Naive B cell (primary cell): ENCODE results near the gene TMEM201. TPM values are rescaled to one million over a fixed set of nuclear protein-coding genes. Genes with fewer than 3 reads are reported as not detected.

Experiments used
- ATAC-seq, 2 donors: fragments of 150-1000 bp; cut with Tn5 transposase; 2 replicates each; pipeline ENCODE4 v1.10.0; 2021; ENCODE audit warnings: low read depth in 2 of 2, mild to moderate bottlenecking in 2 of 2, moderate library complexity in 2 of 2
- DNase-seq: peaks from one replicate; pipeline ENCODE4 v3.0.0; 2022
- H3K27ac Mint-ChIP-seq, 6 donors: one replicate each; pipeline ENCODE4 v1.8.0; 2020 to 2022; ENCODE audit warnings: mild to moderate bottlenecking in 6 of 6, mixed read lengths in 6 of 6, moderate library complexity in 5 of 6, inconsistent platforms in 2 of 6
- H3K27me3 Mint-ChIP-seq, 3 donors: one replicate each; pipeline ENCODE4 v1.8.0; 2021 to 2022; ENCODE audit warnings: mixed read lengths in 3 of 3, mild to moderate bottlenecking in 1 of 3
- H3K36me3 Mint-ChIP-seq, 2 donors: one replicate each; pipeline ENCODE4 v1.8.0; 2020 to 2022; ENCODE audit warnings: mixed read lengths in 2 of 2, inconsistent platforms in 1 of 2, mild to moderate bottlenecking in 1 of 2
- H3K4me1 Mint-ChIP-seq, 3 donors: one replicate each; pipeline ENCODE4 v1.8.0; 2020 to 2022; ENCODE audit warnings: mixed read lengths in 3 of 3, inconsistent platforms in 1 of 3, mild to moderate bottlenecking in 1 of 3, moderate library complexity in 1 of 3
- H3K4me3 Mint-ChIP-seq, 8 donors: one replicate each; pipeline ENCODE4 v1.8.0; 2020 to 2022; ENCODE audit warnings: mild to moderate bottlenecking in 8 of 8, mixed read lengths in 8 of 8, moderate library complexity in 8 of 8, inconsistent platforms in 2 of 8
- H3K9me3 Mint-ChIP-seq, 7 donors: one replicate each; pipeline ENCODE4 v1.8.0; 2020 to 2022; ENCODE audit warnings: mixed read lengths in 7 of 7, mild to moderate bottlenecking in 5 of 7, inconsistent platforms in 2 of 7, moderate library complexity in 1 of 7
- polyA plus RNA-seq, 6 donors: library from polyadenylated mRNA; unstranded; fragments of 300-500 nt; fragmentation: Illumina TruSeq; gene quantifications; one replicate each; pipeline ENCODE4 v1.2.3, GENCODE V29; 2021; ENCODE audit warnings: low read depth in 6 of 6

Gene TMEM201
- polyA plus RNA-seq, 6 donors from 2014 or later, result 0.89 to 3.5 (median 1.2) TPM

DNA sequence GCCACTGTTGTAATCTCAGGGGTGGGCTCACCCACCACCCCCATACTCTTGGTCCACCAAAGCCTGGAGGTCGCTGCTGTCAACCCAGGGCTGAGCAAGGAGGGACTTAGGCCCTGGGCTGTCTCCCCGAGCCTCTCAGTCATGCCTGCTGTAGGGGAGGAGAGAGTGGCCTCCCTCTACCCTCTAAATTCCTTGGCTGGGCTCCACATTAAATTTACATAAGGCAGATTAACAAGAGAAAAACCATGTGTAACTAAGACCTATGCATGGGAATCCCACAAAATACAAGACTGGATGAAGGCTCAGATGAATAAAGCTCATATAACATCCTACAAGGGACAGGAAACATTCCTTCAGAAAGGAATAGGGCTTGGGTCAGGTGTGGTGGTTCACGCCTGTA is 61.1 kb downstream of the TMEM201 start:
- no peaks in the 10 kb centered on the region for H3K27me3 Mint-ChIP-seq
- peak overlapping the region; percentile 52 to 100 (median 98) for H3K4me3 Mint-ChIP-seq
- H3K36me3 Mint-ChIP-seq, result no peaks in the 10 kb centered on the region
- ATAC-seq, result no peak
- H3K27ac Mint-ChIP-seq, result peak overlapping the region in 2 of 6 donors; percentile 60 to 80
- peaks cover 38 to 60% (median 59%) of the 10 kb centered on the region in 3 donors for H3K4me1 Mint-ChIP-seq
- H3K9me3 Mint-ChIP-seq, result no peaks in the 10 kb centered on the region
- no peak for DNase-seq

DNA sequence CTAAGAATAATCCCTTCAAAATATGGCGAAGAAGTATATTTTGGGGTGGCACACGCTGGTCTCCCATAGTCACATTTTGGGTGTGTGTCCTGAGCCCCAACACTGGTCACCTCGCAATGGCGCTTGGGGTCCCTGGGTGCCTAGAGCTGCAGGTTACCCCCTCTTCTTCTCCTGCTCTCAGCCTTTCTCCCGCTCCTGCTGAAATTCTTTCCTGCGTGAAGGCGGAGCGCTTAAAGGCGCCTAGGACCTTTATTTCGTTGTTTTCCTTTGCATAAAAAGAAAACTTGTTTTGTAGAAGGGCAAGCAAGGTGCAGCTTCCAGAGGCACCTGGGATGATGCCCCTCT is 62.5 kb downstream of the TMEM201 start:
- ATAC-seq, result no peak
- H3K4me3 Mint-ChIP-seq, result peak overlapping the region; percentile 95 to 100 (median 99)
- no peaks in the 10 kb centered on the region for H3K9me3 Mint-ChIP-seq
- no peak for DNase-seq
- H3K4me1 Mint-ChIP-seq, result peaks cover 45 to 66% (median 62%) of the 10 kb centered on the region in 3 donors
- H3K36me3 Mint-ChIP-seq, result no peaks in the 10 kb centered on the region
- H3K27me3 Mint-ChIP-seq, result no peaks in the 10 kb centered on the region
- H3K27ac Mint-ChIP-seq, result peak overlapping the region; percentile 85 to 99 (median 96)

DNA sequence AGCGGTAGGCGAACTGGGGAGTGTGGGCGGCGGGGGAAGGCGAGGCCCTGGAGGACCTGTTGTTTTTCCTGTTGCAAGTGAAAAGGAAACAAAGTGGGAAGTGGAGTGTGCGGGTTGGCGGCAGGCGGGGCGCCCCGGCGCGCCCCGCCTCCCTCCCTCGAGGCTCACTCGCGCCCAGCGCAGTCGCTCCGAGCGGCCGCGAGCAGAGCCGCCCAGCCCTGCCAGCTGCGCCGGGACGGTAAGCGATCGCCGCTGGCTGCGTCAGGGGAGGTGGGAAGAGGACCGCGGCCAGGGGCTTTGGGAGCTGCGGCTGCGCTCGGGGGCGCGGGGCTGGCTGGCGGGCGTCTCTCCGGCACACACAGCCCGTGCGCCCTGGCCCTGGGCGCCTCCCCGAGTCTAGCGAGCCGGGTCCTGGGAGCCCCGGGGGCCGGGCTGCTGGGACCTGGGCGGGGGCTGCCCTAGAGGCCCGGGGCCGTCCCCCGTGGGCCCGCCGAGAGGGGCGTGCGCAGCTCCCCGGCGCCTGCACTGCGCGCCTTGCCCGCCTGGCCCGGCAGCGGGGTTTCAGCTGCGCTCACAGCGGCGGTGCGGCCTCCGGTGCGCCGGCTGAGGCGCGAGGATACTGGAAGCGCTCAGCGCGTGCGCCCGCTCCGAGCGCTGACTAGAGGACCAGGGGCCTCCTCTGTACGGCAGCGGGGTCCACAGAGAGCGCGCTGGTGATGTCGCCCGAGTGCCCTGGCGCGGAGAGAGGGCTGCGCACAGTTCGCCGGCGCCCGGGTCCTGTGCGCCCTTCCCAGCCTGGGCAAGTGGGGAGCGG is 63.1 kb downstream of the TMEM201 start, which contains the start of gene PIK3CD:
Gene PIK3CD, plus strand, starts transcription at position 167 of the 814 bp plus-strand sequence. CDS start 58,725 bp downstream, outside the sequence.
- H3K27me3 Mint-ChIP-seq, result no peaks in the 10 kb centered on the region
- peak; percentile 44 for ATAC-seq
- peak within 1 kb of the TSS; percentile 96 to 99 (median 98) for H3K27ac Mint-ChIP-seq
- DNase-seq, result peak; percentile 42
- H3K9me3 Mint-ChIP-seq, result no peaks in the 10 kb centered on the region
- peaks cover 44 to 67% (median 65%) of the 10 kb centered on the region in 3 donors for H3K4me1 Mint-ChIP-seq
- H3K36me3 Mint-ChIP-seq, result no peaks in the 10 kb centered on the region
- peak within 1 kb of the TSS; percentile 97 to 100 (median 99) for H3K4me3 Mint-ChIP-seq

DNA sequence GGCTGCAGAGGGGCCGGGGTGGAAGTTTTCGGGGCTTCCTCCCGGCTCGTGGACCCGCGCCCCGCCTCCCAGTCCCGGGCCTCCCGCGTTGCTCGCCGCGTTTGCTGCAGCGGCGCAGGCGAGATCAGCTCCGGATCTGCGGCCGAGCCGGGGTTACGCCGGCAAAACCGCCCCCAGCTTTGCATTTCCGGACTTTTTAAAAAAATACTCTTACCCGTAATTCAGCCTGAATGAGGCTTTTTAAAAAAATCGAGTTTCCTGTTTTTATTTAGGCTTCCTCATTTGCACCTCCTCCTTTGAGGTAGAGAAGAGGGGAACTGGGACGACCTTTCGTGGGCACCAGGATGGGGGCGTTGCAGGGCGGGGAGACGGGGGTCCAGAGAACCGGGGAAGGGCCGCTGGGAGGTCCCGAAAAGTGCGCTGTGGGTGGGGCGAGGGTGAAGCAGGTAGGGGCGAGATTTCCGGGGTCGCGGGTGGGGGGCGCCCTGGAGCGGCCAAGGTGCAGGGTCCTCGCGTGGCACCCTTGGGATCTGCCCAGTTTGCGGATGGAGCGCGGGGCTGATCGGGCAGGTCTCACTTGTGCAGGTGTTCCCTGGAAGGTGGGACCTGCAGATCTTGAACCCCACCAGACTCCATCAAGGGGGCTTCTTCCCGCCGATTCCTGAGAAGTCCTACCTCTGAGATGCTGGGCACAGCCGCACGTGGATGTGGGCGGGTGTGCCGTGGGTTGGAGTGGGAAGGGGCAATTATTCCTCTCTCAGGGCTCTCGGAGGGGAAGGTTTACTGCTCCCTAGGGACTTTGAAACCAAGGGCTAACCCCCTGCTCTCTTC is 63.9 kb downstream of the TMEM201 start:
- Mint-ChIP-seq H3K27ac (peak overlapping the region; percentile 95 to 99 (median 97)), H3K27me3 (no peaks in the 10 kb centered on the region), H3K9me3 (no peaks in the 10 kb centered on the region), H3K36me3 (no peaks in the 10 kb centered on the region), H3K4me3 (peak overlapping the region; percentile 92 to 99 (median 97)), H3K4me1 (peaks cover 53 to 75% (median 73%) of the 10 kb centered on the region in 3 donors)
- ATAC-seq, result peak; percentile 50 to 57
- peak; percentile 86 for DNase-seq

DNA sequence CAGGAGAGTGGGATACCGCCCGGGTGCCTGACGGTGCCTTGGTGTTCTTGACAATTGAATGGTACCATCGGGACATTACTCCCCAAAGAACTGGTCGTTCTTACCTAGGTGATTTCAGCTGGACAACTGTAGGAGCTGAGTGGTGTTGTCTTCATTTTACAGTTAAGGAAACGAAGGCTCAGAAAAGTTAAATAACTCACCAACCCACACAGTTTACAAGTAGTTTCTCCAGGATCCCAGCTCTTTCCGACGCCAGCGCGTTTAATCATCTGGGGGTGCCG is 64.4 kb downstream of the TMEM201 start:
- H3K4me1 Mint-ChIP-seq, result peaks cover 57 to 81% (median 75%) of the 10 kb centered on the region in 3 donors

DNA sequence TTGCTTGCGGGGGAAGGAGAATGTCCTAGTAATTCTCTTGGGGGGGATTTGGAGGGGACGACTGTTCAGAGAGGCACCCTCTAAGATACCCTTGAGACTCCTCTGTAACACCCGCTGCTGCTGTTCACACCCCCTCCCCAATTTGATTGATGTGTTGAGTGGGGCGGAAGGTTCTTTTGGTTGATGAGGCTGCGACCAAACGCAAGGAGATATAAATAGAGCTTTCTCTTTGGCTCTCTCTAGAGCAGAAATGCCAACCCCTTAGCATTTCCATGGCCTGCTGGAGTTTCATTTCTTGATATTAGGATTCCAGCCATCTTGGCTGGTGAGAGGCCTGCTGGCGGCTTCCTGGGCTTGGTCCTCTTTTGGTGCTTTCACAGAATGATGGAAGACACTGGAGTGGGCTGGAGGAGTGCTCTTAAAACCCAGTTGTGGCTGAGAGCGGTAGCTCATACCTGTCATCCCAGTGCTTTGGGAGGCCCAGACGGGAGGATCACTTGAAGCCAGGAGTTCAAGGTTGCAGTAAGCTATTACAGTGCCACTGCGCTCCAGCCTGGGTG is 64.9 kb downstream of the TMEM201 start:
- peaks cover 57 to 82% (median 80%) of the 10 kb centered on the region in 3 donors for H3K4me1 Mint-ChIP-seq
- H3K9me3 Mint-ChIP-seq, result no peaks in the 10 kb centered on the region
- no peaks in the 10 kb centered on the region for H3K27me3 Mint-ChIP-seq
- no peaks in the 10 kb centered on the region for H3K36me3 Mint-ChIP-seq
- peak overlapping the region; percentile 94 to 98 (median 96) for H3K27ac Mint-ChIP-seq
- H3K4me3 Mint-ChIP-seq, result peak overlapping the region; percentile 92 to 99 (median 97)
- DNase-seq (peak; percentile 33), ATAC-seq (no peak)

More for the DNA sequence above, 64.4 kb downstream of the TMEM201 start:
- peak overlapping the region; percentile 92 to 99 (median 97) for H3K4me3 Mint-ChIP-seq
- no peaks in the 10 kb centered on the region for H3K36me3 Mint-ChIP-seq
- H3K27ac Mint-ChIP-seq, result peak overlapping the region; percentile 94 to 98 (median 96)
- ATAC-seq (no peak), DNase-seq (no peak)
- H3K27me3 Mint-ChIP-seq, result no peaks in the 10 kb centered on the region
- no peaks in the 10 kb centered on the region for H3K9me3 Mint-ChIP-seq

DNA sequence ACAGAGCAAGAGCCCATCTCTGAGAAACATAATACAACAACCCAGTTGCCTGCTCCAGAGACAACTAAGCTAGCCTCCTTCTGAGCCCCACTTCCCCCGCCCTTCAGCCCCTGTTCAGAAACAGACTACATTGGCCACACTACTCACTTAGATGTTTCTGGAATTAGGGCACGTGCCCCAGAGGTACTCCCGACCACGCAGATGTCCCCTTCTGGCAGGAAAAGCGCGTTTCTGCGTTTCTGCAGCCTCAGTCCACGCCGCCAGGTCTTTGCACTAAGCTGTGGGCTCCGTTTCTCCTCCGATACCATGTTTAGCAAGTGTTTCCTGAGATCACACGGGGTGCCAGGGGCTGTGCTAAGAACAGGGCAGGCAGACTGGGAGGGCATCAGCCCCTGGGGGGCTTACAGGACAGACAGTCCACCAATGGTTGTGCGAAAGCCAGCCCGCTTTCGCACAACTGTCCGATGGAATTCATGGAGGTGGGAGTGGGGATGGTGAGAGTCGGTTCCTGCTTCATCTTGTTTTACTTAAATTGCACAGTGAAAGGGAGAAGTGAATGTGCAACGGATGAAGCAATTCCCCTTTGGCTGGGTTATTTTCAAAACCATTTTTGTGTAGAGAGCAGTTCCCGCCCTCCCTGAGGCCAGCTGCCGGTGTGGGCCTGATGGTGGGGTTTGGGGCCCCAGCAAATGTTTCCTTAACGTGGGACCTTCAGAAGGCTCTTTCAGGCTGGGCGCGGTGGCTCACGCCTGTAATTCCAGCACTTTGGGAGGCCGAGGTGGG is 65.5 kb downstream of the TMEM201 start:
- Mint-ChIP-seq H3K9me3 (no peaks in the 10 kb centered on the region), H3K27me3 (no peaks in the 10 kb centered on the region), H3K36me3 (no peaks in the 10 kb centered on the region), H3K4me1 (peaks cover 58 to 82% (median 81%) of the 10 kb centered on the region in 3 donors), H3K27ac (peak overlapping the region; percentile 94 to 98 (median 96)), H3K4me3 (peak overlapping the region; percentile 92 to 99 (median 97))
- DNase-seq (peak; percentile 72), ATAC-seq (peak; percentile 39 to 45)

DNA sequence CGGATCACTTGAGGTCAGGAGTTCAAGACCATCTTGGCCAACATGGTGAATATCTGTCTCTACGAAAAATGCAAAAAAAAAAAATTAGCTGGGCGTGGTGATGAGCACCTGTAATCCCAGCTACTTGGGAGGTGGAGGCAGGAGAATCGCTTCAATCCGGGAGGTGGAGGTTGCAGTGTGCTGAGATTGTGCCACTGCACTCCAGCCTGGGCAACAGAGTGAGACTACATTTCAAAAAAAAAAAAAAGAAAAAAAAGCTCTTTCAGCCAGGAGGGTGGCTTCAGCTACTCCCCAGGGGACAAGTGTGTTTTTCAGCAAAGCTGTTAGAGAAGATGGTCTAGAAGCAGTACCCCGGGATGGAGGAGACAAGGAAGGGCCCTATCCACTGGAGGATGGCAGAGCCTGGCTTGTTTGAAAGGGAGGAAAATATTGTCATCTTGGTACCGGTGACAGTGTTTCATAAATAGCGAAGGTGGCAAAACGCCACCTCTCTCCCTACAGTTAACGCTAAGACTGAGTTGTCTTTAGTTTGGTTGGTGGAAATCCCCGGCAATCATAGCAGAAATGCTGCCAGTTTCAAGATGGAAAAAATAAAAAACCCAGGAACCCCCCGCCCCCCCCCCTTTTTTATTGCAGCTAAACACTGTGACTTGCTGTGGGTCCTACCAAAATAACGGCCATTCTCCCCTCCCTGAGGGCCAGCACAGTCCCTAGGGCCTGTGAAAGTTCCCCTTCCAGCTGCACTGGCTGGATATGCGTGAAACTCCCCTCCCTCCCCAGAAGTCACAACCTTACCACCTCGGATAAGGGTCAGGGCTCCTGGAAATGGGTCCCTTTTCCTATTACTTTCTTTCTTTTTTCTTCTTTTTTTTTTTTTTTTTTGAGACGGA is 66.4 kb downstream of the TMEM201 start:
- H3K36me3 Mint-ChIP-seq, result no peaks in the 10 kb centered on the region
- H3K4me3 Mint-ChIP-seq, result peak overlapping the region; percentile 92 to 99 (median 97)
- H3K9me3 Mint-ChIP-seq, result no peaks in the 10 kb centered on the region
- H3K27ac Mint-ChIP-seq, result peak overlapping the region; percentile 94 to 98 (median 96)
- DNase-seq (peak; percentile 69), ATAC-seq (peak; percentile 40 to 41)
- no peaks in the 10 kb centered on the region for H3K27me3 Mint-ChIP-seq
- peaks cover 58 to 85% (median 83%) of the 10 kb centered on the region in 3 donors for H3K4me1 Mint-ChIP-seq

DNA sequence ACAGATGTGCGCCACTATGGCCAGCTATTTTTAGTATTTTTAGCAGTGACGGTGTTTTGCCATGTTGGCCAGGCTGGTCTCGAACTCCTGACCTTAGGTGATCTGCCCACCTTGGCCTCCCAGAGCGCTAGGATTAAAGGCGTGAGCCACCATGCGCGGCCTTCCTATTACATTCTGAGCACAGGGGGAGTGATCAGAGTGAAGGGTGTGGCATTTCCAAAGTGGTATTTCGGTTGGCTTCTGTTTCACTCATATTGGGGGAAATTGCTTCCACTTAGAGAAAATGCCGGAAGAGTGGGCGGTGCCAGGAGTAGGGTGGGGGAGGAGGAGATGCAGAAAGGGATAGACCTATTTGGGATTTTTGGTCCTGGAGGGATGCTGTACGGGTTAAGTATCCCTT is 67.1 kb downstream of the TMEM201 start:
- Mint-ChIP-seq H3K36me3 (peaks cover 0 to 4% of the 10 kb centered on the region in 2 donors), H3K4me1 (peaks cover 59 to 86% (median 83%) of the 10 kb centered on the region in 3 donors), H3K27ac (peak overlapping the region; percentile 66 to 98 (median 96)), H3K27me3 (no peaks in the 10 kb centered on the region), H3K9me3 (no peaks in the 10 kb centered on the region), H3K4me3 (peak overlapping the region; percentile 92 to 99 (median 97))
- ATAC-seq (no peak), DNase-seq (no peak)

DNA sequence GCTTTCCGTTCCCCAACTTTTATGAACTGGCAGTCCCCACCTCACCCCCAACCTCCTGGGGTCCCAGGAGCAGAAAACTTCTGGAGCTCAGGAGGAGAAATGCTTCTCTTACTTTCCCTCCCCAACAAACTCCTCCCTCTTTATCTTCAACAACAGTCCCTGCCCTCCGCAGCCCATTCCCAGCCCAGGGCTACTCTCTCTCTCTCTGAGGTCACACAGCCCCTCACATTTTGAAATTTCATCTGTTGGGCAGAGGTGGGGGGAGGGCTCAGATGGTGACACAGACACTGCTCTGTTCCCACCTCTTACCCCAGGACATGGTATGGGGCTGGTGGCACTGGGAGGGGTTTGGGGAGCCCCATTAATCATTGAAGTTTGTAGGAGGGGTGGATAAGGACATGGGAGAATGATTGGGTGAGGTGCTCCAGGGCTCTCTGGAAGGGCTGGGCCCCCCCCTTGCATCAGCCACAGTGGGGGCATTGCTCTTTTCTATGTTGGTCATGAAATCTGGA is 68.9 kb downstream of the TMEM201 start:
- peaks cover 56 to 94% (median 81%) of the 10 kb centered on the region in 3 donors for H3K4me1 Mint-ChIP-seq
- H3K27ac Mint-ChIP-seq, result peak overlapping the region; percentile 1 to 96 (median 78)
- H3K4me3 Mint-ChIP-seq, result peak overlapping the region; percentile 55 to 99 (median 68)
- peaks cover 0 to 8% of the 10 kb centered on the region in 2 donors for H3K36me3 Mint-ChIP-seq
- ATAC-seq, result no peak
- H3K9me3 Mint-ChIP-seq, result no peaks in the 10 kb centered on the region
- no peaks in the 10 kb centered on the region for H3K27me3 Mint-ChIP-seq
- no peak for DNase-seq

DNA sequence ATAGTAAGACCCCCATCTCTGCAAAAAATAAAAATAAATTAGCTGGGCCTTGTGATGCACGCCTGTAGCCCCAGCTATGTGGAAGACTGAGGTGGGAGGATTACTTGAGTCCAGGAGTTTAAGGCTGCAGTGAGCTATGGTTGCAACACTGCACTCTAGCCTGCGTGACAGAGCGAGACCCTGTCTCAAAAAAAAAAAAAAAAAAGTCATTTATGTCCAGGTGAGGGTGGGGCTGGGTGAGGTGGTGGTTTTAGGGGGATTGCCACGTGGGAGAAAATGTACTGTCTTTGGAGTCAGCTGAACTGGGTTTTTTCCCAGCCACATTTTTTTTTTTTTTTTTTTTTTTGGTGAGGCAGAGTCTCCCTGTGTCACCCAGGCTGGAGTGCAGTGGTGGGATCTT is 69.5 kb downstream of the TMEM201 start:
- H3K36me3 Mint-ChIP-seq, result peaks cover 0 to 8% of the 10 kb centered on the region in 2 donors
- no peak for ATAC-seq
- H3K4me3 Mint-ChIP-seq, result peak overlapping the region in 4 of 8 donors; percentile 55 to 99 (median 73)

More for the DNA sequence above, 69.5 kb downstream of the TMEM201 start:
- Mint-ChIP-seq H3K4me1 (peaks cover 60 to 95% (median 81%) of the 10 kb centered on the region in 3 donors), H3K27me3 (no peaks in the 10 kb centered on the region), H3K27ac (peak overlapping the region in 5 of 6 donors; percentile 65 to 96 (median 81)), H3K9me3 (no peaks in the 10 kb centered on the region)
- DNase-seq, result no peak
